Measurements from ENCODE around the gene GRB7.

- TF ChIP-seq CTCF (IDR thresholded peaks at IDR 0.05) (no peak), POLR2A (IDR thresholded peaks at IDR 0.05) (no peak)
These were observed 7.8 kb downstream of the GRB7 start for GRCh38 chr17:39745335-39746144.
